ENCODE measurements around the gene CKS1B. TPM values are rescaled to one million over a fixed set of nuclear protein-coding genes. Genes with fewer than 3 reads are reported as not detected.

CKS1B gene
- total and polyA plus RNA-seq, 9 of the 15 experiments (the other 6 are each of a cell fraction or from before 2014, with no cell fraction given) = 215 to 1,103 (median 460) TPM

DNA sequence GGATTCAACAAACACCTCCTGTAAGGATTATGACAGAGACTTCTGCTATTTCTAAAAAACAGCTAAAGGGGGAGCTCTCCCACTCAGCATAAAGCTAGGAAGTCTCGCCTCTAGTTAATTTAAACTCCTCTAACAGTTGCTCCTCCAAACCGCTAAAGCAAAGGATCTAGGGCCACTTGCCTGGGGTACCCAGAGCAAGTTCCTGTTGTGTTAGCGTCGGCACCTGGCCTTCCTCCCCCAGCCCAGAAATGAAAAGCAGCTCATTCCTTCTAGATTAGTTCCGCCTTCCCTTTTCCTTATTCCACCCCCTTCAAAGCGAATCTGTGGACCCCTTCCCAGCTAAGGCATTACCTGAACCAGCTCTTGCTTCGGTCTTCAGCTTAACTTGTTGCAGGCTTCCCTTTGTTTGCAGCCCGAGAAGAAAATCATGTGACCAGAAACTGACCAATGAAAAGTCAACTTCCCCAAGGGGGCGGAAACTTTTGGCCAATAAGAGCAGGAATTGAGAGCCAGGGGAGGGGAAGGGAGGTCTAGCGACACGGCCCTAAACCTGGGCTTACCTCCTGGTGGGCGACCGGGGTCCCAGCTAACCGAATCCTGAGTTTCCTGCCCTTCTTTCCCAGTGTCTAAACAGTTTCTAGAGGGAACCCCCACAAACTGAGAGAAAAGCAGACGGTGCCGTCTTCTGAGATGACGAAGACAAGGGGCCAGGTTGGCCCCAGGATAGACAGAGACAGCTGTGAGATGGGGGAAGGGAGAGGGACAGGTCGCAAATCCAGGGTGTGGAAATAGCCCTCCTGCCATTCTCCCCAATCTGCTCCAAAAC, 18.6 kb upstream of the CKS1B start, which contains the start of gene PBXIP1 (continued):
- TF ChIP-seq, protein P1, sequence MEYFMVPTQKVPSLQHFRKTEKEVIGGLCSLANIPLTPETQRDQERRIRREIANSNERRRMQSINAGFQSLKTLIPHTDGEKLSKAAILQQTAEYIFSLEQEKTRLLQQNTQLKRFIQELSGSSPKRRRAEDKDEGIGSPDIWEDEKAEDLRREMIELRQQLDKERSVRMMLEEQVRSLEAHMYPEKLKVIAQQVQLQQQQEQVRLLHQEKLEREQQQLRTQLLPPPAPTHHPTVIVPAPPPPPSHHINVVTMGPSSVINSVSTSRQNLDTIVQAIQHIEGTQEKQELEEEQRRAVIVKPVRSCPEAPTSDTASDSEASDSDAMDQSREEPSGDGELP (CRISPR knock-in tag; IDR thresholded peaks at IDR 0.05; ENCODE audit: borderline replicate concordance) = peak; percentile 88; the same call in 1 of the 2 replicates
- TF ChIP-seq, protein P2, sequence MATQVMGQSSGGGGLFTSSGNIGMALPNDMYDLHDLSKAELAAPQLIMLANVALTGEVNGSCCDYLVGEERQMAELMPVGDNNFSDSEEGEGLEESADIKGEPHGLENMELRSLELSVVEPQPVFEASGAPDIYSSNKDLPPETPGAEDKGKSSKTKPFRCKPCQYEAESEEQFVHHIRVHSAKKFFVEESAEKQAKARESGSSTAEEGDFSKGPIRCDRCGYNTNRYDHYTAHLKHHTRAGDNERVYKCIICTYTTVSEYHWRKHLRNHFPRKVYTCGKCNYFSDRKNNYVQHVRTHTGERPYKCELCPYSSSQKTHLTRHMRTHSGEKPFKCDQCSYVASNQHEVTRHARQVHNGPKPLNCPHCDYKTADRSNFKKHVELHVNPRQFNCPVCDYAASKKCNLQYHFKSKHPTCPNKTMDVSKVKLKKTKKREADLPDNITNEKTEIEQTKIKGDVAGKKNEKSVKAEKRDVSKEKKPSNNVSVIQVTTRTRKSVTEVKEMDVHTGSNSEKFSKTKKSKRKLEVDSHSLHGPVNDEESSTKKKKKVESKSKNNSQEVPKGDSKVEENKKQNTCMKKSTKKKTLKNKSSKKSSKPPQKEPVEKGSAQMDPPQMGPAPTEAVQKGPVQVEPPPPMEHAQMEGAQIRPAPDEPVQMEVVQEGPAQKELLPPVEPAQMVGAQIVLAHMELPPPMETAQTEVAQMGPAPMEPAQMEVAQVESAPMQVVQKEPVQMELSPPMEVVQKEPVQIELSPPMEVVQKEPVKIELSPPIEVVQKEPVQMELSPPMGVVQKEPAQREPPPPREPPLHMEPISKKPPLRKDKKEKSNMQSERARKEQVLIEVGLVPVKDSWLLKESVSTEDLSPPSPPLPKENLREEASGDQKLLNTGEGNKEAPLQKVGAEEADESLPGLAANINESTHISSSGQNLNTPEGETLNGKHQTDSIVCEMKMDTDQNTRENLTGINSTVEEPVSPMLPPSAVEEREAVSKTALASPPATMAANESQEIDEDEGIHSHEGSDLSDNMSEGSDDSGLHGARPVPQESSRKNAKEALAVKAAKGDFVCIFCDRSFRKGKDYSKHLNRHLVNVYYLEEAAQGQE (IDR thresholded peaks at IDR 0.05; ENCODE audit: borderline replicate concordance) = peak; percentile 20; the same call in 1 of the 2 replicates
- TF ChIP-seq, protein P2 (CRISPR knock-in tag; IDR thresholded peaks at IDR 0.05; ENCODE audit: low read depth) = no peak
- TF ChIP-seq, protein P3, sequence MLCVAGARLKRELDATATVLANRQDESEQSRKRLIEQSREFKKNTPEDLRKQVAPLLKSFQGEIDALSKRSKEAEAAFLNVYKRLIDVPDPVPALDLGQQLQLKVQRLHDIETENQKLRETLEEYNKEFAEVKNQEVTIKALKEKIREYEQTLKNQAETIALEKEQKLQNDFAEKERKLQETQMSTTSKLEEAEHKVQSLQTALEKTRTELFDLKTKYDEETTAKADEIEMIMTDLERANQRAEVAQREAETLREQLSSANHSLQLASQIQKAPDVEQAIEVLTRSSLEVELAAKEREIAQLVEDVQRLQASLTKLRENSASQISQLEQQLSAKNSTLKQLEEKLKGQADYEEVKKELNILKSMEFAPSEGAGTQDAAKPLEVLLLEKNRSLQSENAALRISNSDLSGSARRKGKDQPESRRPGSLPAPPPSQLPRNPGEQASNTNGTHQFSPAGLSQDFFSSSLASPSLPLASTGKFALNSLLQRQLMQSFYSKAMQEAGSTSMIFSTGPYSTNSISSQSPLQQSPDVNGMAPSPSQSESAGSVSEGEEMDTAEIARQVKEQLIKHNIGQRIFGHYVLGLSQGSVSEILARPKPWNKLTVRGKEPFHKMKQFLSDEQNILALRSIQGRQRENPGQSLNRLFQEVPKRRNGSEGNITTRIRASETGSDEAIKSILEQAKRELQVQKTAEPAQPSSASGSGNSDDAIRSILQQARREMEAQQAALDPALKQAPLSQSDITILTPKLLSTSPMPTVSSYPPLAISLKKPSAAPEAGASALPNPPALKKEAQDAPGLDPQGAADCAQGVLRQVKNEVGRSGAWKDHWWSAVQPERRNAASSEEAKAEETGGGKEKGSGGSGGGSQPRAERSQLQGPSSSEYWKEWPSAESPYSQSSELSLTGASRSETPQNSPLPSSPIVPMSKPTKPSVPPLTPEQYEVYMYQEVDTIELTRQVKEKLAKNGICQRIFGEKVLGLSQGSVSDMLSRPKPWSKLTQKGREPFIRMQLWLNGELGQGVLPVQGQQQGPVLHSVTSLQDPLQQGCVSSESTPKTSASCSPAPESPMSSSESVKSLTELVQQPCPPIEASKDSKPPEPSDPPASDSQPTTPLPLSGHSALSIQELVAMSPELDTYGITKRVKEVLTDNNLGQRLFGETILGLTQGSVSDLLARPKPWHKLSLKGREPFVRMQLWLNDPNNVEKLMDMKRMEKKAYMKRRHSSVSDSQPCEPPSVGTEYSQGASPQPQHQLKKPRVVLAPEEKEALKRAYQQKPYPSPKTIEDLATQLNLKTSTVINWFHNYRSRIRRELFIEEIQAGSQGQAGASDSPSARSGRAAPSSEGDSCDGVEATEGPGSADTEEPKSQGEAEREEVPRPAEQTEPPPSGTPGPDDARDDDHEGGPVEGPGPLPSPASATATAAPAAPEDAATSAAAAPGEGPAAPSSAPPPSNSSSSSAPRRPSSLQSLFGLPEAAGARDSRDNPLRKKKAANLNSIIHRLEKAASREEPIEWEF (CRISPR knock-in tag; IDR thresholded peaks at IDR 0.05) = no peak
- TF ChIP-seq TOE1 (IDR thresholded peaks at IDR 0.05; ENCODE audit: borderline replicate concordance) (peak; percentile 98), TOE1 (CRISPR knock-in tag; IDR thresholded peaks at IDR 0.05; ENCODE audit: borderline replicate concordance, low read depth) (no peak), NCOR1 (IDR thresholded peaks at IDR 0.05) (no peak), SPI1 (IDR thresholded peaks at IDR 0.05; ENCODE audit: borderline replicate concordance, low read depth, low read length) (no peak)
- TF ChIP-seq, protein P4, sequence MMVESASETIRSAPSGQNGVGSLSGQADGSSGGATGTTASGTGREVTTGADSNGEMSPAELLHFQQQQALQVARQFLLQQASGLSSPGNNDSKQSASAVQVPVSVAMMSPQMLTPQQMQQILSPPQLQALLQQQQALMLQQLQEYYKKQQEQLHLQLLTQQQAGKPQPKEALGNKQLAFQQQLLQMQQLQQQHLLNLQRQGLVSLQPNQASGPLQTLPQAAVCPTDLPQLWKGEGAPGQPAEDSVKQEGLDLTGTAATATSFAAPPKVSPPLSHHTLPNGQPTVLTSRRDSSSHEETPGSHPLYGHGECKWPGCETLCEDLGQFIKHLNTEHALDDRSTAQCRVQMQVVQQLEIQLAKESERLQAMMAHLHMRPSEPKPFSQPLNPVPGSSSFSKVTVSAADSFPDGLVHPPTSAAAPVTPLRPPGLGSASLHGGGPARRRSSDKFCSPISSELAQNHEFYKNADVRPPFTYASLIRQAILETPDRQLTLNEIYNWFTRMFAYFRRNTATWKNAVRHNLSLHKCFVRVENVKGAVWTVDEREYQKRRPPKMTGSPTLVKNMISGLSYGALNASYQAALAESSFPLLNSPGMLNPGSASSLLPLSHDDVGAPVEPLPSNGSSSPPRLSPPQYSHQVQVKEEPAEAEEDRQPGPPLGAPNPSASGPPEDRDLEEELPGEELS (CRISPR knock-in tag; IDR thresholded peaks at IDR 0.05; ENCODE audit: borderline replicate concordance) = 0 out of 2 replicates have a peak, but pooled peaks have one; percentile 71
